H1 (cell line): Measurements from ENCODE around the gene NEURL1. TPM values are rescaled to one million over a fixed set of nuclear protein-coding genes. Genes with fewer than 3 reads are reported as not detected.

Experiments
- CTCF ChIA-PET: fragments of 300-600 bp; sonication (Branson Sonifier 250); formaldehyde crosslinking; loops from one replicate; lab custom pipeline; 2021; ENCODE audit not compliant: partially characterized antibody; lab: Charles Lee
- POLR2A ChIA-PET: fragments of 300-600 bp; sonication (Branson Sonifier 250); formaldehyde crosslinking; loops from one replicate; lab custom pipeline; 2021; ENCODE audit warnings: inconsistent platforms; ENCODE audit not compliant: partially characterized antibody; lab: Charles Lee
- DNase-seq, 2 experiments: peaks; one replicate each; pipeline versions ENCODE4 v3.0.0 to v3.0.0-alpha.2; 2010 to 2022; ENCODE audit warnings: low spot score in 2 of 2, low read depth in 1 of 2, mixed read lengths in 1 of 2
- FAIRE-seq: peaks from 2 replicates; lab custom pipeline; 2011; peaks lifted over from hg19 to GRCh38; lab: Jason Lieb, UNC
- H2AFZ ChIP-seq: 2 replicates; pipeline ENCODE4 v1.8.1; 2012; ENCODE audit warnings: low read length, inconsistent platforms
- H2AK5ac ChIP-seq: 2 replicates; pipeline ENCODE4 v1.6.1; 2013; ENCODE audit warnings: low read depth, low read length
- H2BK120ac ChIP-seq: replicated peaks from 2 replicates; pipeline ENCODE3; 2013; ENCODE audit warnings: low read depth, low read length, inconsistent platforms
- H2BK12ac ChIP-seq: 2 replicates; pipeline ENCODE4 v1.6.1; 2013; ENCODE audit warnings: low read depth, low read length
- H2BK15ac ChIP-seq: 2 replicates; pipeline ENCODE4 v1.6.1; 2013; ENCODE audit warnings: low read length
- H2BK20ac ChIP-seq: 2 replicates; pipeline ENCODE4 v1.6.1; 2013; ENCODE audit warnings: low read length
- H2BK5ac ChIP-seq: 2 replicates; pipeline ENCODE4 v1.6.1; 2013; ENCODE audit warnings: low read depth, low read length
- H3K14ac ChIP-seq: 2 replicates; pipeline ENCODE4 v1.6.1; 2013; ENCODE audit warnings: inconsistent platforms; ENCODE audit not compliant: insufficient read length
- H3K18ac ChIP-seq: 2 replicates; pipeline ENCODE4 v1.6.1; 2013; ENCODE audit warnings: low read length; ENCODE audit errors: extremely low read depth
- H3K23ac ChIP-seq: 2 replicates; pipeline ENCODE4 v1.6.1; 2013; ENCODE audit warnings: inconsistent platforms; ENCODE audit not compliant: insufficient read length
- H3K23me2 ChIP-seq: 2 replicates; pipeline ENCODE4 v1.6.1; 2013; ENCODE audit warnings: low read depth, low read length
- H3K27ac ChIP-seq: 2 replicates; pipeline ENCODE4 v1.6.1; 2011; ENCODE audit warnings: low read depth, low read length, inconsistent platforms
- H3K27me3 ChIP-seq, 4 experiments: replicated peaks in 1 of 4; 1 replicate in 1 of 4; 2 replicates in 3 of 4; pipeline versions ENCODE4 v1.6.1 to v1.8.1; 2011 to 2013; ENCODE audit warnings: low read length in 3 of 4, mild to moderate bottlenecking in 3 of 4, inconsistent platforms in 2 of 4, mixed read lengths in 2 of 4, moderate library complexity in 1 of 4; ENCODE audit not compliant: control insufficient read depth in 3 of 4, insufficient read depth in 3 of 4; ENCODE audit errors: extremely low read depth in 1 of 4
- H3K36me3 ChIP-seq, 4 experiments: 2 replicates each; pipeline versions ENCODE4 v1.6.1 to v1.8.1; 2011 to 2013; ENCODE audit warnings: mild to moderate bottlenecking in 4 of 4, low read length in 3 of 4, moderate library complexity in 2 of 4, control low read depth in 1 of 4, inconsistent platforms in 1 of 4; ENCODE audit not compliant: insufficient read depth in 4 of 4, control insufficient read depth in 2 of 4
- H3K4ac ChIP-seq: replicated peaks from 2 replicates; pipeline ENCODE3; 2013; ENCODE audit warnings: low read length, low read depth, mixed read lengths, inconsistent platforms; ENCODE audit not compliant: insufficient read length
- H3K4me1 ChIP-seq, 4 experiments: replicated peaks in 1 of 4; 1 replicate in 1 of 4; 2 replicates in 3 of 4; pipeline versions ENCODE4 v1.6.1 to v1.8.1; 2011 to 2013; ENCODE audit warnings: low read length in 3 of 4, inconsistent platforms in 2 of 4, mixed read lengths in 1 of 4; ENCODE audit not compliant: insufficient read depth in 4 of 4, control insufficient read depth in 3 of 4
- H3K4me2 ChIP-seq, 2 experiments: 2 replicates each; pipeline versions ENCODE4 v1.6.1 to v1.8.1; 2011 to 2013; ENCODE audit warnings: low read depth in 2 of 2, low read length in 2 of 2, control low read depth in 1 of 2, inconsistent platforms in 1 of 2, mild to moderate bottlenecking in 1 of 2; ENCODE audit not compliant: insufficient read depth in 1 of 2
- H3K4me3 ChIP-seq, 4 experiments: fragments of 200-600, 300-600 bp in 1 of 4; sonication (generic), shearing (Covaris generic), sonication (Bioruptor Twin) in 1 of 4; 2 replicates each; pipeline versions ENCODE4 v1.5.1 to v1.8.1; 2011 to 2016; ENCODE audit warnings: low read length in 4 of 4, low read depth in 3 of 4, control low read depth in 2 of 4, inconsistent platforms in 2 of 4, mild to moderate bottlenecking in 2 of 4, mixed read lengths in 1 of 4, moderate library complexity in 1 of 4; ENCODE audit not compliant: insufficient read depth in 2 of 4; ENCODE audit errors: extremely low read depth in 1 of 4
- H3K56ac ChIP-seq: replicated peaks from 2 replicates; pipeline ENCODE3; 2013; ENCODE audit warnings: low read depth, mild to moderate bottlenecking, mixed read lengths, low read length, inconsistent platforms; ENCODE audit not compliant: insufficient read length
- H3K79me1 ChIP-seq: 2 replicates; pipeline ENCODE4 v1.6.1; 2013; ENCODE audit warnings: low read depth, low read length, control low read depth
- H3K79me2 ChIP-seq, 2 experiments: 2 replicates each; pipeline versions ENCODE4 v1.6.1 to v1.8.1; 2012 to 2013; ENCODE audit warnings: low read length in 2 of 2, mild to moderate bottlenecking in 2 of 2, inconsistent platforms in 1 of 2; ENCODE audit not compliant: insufficient read depth in 2 of 2, control insufficient read depth in 1 of 2
- H3K9ac ChIP-seq, 4 experiments: replicated peaks in 1 of 4; 1 replicate in 1 of 4; 2 replicates in 3 of 4; pipeline versions ENCODE4 v1.6.1 to v1.8.1; 2011 to 2013; ENCODE audit warnings: low read depth in 3 of 4, low read length in 3 of 4, control low read depth in 2 of 4, mild to moderate bottlenecking in 2 of 4, moderate library complexity in 2 of 4, inconsistent platforms in 1 of 4; ENCODE audit errors: extremely low read depth in 1 of 4
- H3K9me3 ChIP-seq, 2 experiments: 2 replicates each; pipeline versions ENCODE4 v1.6.1 to v1.8.1; 2012 to 2013; ENCODE audit warnings: mild to moderate bottlenecking in 2 of 2, moderate library complexity in 2 of 2, control low read depth in 1 of 2, inconsistent platforms in 1 of 2, low read depth in 1 of 2, low read length in 1 of 2, mixed read lengths in 1 of 2; ENCODE audit not compliant: insufficient read depth in 2 of 2
- H4K20me1 ChIP-seq, 2 experiments: replicated peaks in 1 of 2; 2 replicates each; pipeline versions ENCODE3 to v1.8.1; 2011 to 2013; ENCODE audit warnings: inconsistent platforms in 2 of 2, low read length in 2 of 2, mild to moderate bottlenecking in 1 of 2; ENCODE audit not compliant: insufficient read depth in 2 of 2, control insufficient read depth in 1 of 2
- H4K5ac ChIP-seq: 2 replicates; pipeline ENCODE4 v1.6.1; 2013; ENCODE audit warnings: low read length, low read depth, mixed read lengths, inconsistent platforms; ENCODE audit not compliant: insufficient read length
- H4K8ac ChIP-seq: 2 replicates; pipeline ENCODE4 v1.8.0; 2013; ENCODE audit warnings: mild to moderate bottlenecking, moderate library complexity, low read length, inconsistent platforms; ENCODE audit not compliant: insufficient read depth; ENCODE audit errors: extremely low read depth
- H4K91ac ChIP-seq: replicated peaks from 2 replicates; pipeline ENCODE3; 2013; ENCODE audit warnings: low read length, mixed read lengths, inconsistent platforms; ENCODE audit not compliant: insufficient read length
- BACH1 ChIP-seq: IDR thresholded peaks from 2 replicates; pipeline ENCODE4 v1.6.1; 2012; ENCODE audit warnings: low read length, improper control_type of control experiment
- EGR1 ChIP-seq: IDR thresholded peaks from 2 replicates; pipeline ENCODE4 v1.6.1; 2011; ENCODE audit warnings: low read depth, low read length, borderline replicate concordance
- EP300 ChIP-seq, 2 experiments: IDR thresholded peaks; 1 replicate in 1 of 2; 2 replicates in 1 of 2; pipeline ENCODE4 v1.6.1; 2011 to 2012; ENCODE audit warnings: low read depth in 2 of 2, low read length in 2 of 2, mild to moderate bottlenecking in 2 of 2, borderline replicate concordance in 1 of 2, inconsistent platforms in 1 of 2, moderate library complexity in 1 of 2
- HDAC2 ChIP-seq, 2 experiments: fragments of 300-600 bp in 1 of 2; sonication (generic) in 1 of 2; IDR thresholded peaks; 2 replicates each; pipeline ENCODE4 v1.6.1; 2011 to 2012; ENCODE audit warnings: low read depth in 2 of 2, low read length in 2 of 2, mild to moderate bottlenecking in 2 of 2, moderate library complexity in 2 of 2, borderline replicate concordance in 1 of 2, inconsistent platforms in 1 of 2
- RNF2 ChIP-seq: fragments of 200-900, 300-1000 bp; sonication (generic); IDR thresholded peaks from 2 replicates; pipeline ENCODE4 v1.7.1; 2016; ENCODE audit warnings: borderline replicate concordance, low read depth, mild to moderate bottlenecking, antibody characterized with exemption, low read length; ENCODE audit not compliant: poor library complexity, severe bottlenecking; ENCODE audit errors: missing control alignments
- SAP30 ChIP-seq: fragments of 300-600 bp; sonication (generic); IDR thresholded peaks from 2 replicates; pipeline ENCODE4 v1.7.1; 2012; ENCODE audit warnings: low read length, moderate library complexity, mild to moderate bottlenecking, inconsistent platforms; ENCODE audit not compliant: insufficient read depth, insufficient replicate concordance
- SP4 ChIP-seq: IDR thresholded peaks from 2 replicates; pipeline ENCODE4 v1.6.1; 2012; ENCODE audit warnings: low read length, inconsistent platforms
- ZNF274 ChIP-seq: IDR thresholded peaks from 2 replicates; pipeline ENCODE4 v1.7.0; 2012; ENCODE audit warnings: low read length, borderline replicate concordance; ENCODE audit errors: extremely low read depth
- WGBS, 2 experiments: shearing (Covaris generic) in 1 of 2; methylation state at CpG; one replicate each; pipeline versions ENCODE4 v1.1.6 to v1.1.7; 2013 to 2015; ENCODE audit warnings: low lambda C conversion rate in 2 of 2, mixed read lengths in 2 of 2, inconsistent platforms in 1 of 2, low coverage in 1 of 2, missing lambda C conversion rate in 1 of 2; ENCODE audit not compliant: insufficient replicate concordance in 2 of 2, insufficient coverage in 1 of 2, insufficient read length in 1 of 2; ENCODE audit errors: extremely low coverage in 1 of 2, missing lambda C conversion rate in 1 of 2; 5-methylcytosine and 5-hydroxymethylcytosine counted together
- polyA plus RNA-seq, 7 experiments: library from polyadenylated mRNA; depleted of rRNA in 3 of 7; stranded (reverse) in 5 of 7; unstranded in 2 of 7; fragments of >200 nt in 5 of 7; fragments of 200-250 nt in 2 of 7; gene quantifications; 1 replicate in 5 of 7; 2 replicates in 1 of 7; 4 replicates in 1 of 7; pipeline versions ENCODE4 v1.2.1 to v1.2.3, GENCODE V29; 2011 to 2013; ENCODE audit warnings: missing spikeins in 2 of 7, mixed read lengths in 2 of 7
- total RNA-seq: library from RNA; stranded (reverse); fragmentation: NEBNext Ultra II Directional; extraction: Animal tissue kit (Norgen Biotek cat#: 25700); gene quantifications from 2 replicates; pipeline ENCODE4 v1.2.1, GENCODE V29; 2021

The NEURL1 gene
- total and polyA plus RNA-seq, 2 of the 8 experiments (the other 6 are each of a cell fraction or from before 2014, with no cell fraction given), result 0.54 to 0.58 TPM

DNA sequence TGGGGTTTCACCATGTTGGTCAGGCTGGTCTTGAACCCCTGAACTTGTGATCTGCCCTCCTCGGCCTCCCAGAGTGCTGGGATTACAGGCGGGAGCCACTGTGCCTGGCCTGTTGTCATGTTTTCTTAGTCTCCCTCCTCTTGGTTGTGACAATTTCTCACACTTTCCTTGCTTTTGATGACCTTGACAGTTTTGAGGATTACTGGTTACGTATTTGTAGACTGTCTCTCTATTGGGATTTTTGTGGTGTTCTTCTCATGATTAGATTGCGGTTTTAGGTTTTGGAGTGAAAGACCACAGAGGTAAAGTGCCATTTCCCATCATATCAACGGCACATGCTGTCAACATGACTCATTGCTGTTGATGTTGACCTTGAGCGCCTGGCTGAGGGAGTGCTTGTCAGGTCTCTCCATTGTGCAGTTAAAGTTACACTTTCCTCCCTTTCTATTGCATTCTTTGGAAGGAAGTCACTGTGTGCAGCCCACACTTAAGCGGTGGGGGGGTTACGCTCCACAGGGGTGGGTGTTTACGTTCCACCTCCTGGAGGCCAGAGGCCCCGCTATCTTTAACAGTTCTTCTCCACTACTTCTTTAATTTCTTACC is 10.8 kb downstream of the NEURL1 start:
- Histone ChIP-seq H2BK15ac (no peak overlapping the region), H4K5ac (no peak overlapping the region), H3K4me3 (no peak overlapping the region), H3K4me1 (no peaks in the 10 kb centered on the region; a peak in 2 of 7 replicates), H2BK5ac (no peak overlapping the region), H3K79me2 (no peaks in the 10 kb centered on the region), H4K91ac (no peak overlapping the region), H3K9me3 (no peaks in the 10 kb centered on the region), H3K23me2 (no peaks in the 10 kb centered on the region), H3K56ac (no peak overlapping the region), H2AK5ac (no peak overlapping the region), H3K18ac (no peak overlapping the region), H3K79me1 (no peaks in the 10 kb centered on the region), H3K9ac (no peak overlapping the region), H4K8ac (no peak overlapping the region), H3K4me2 (no peak overlapping the region), H2BK120ac (no peak overlapping the region), H4K20me1 (no peaks in the 10 kb centered on the region), H3K27ac (no peak overlapping the region), H3K27me3 (no peaks in the 10 kb centered on the region), H2BK20ac (peak overlapping the region; percentile 48; the same call in 1 of the 2 replicates), H3K4ac (no peak overlapping the region), H2BK12ac (no peak overlapping the region), H2AFZ (no peak overlapping the region), H3K23ac (no peak overlapping the region), H3K14ac (no peak overlapping the region), H3K36me3 (no peaks in the 10 kb centered on the region)
- DNase-seq, result no peak
- ChIA-PET POLR2A (no interaction called here), CTCF (interaction anchor here (0.6 to 5.4 kb wide), 13 partner anchors 8 to 182 kb away, joined by 3 to 37 read pairs (median 3); no protein-coding TSS in a partner anchor)
- 82% methylated on average over 8 of the region's 10 CpGs; no CpG with 5 or more reads in 1 of the 2 experiments for WGBS, 2 experiments
- no peak for FAIRE-seq
- TF ChIP-seq SP4, result no peak
- TF ChIP-seq RNF2, result no peak
- TF ChIP-seq EGR1, result no peak
- no peak for TF ChIP-seq EP300 (IDR thresholded peaks at IDR 0.05; ENCODE audit: borderline replicate concordance in 1 of 2, low read depth in 2 of 2, low read length in 2 of 2)
- no peak for TF ChIP-seq HDAC2 (IDR thresholded peaks at IDR 0.05; ENCODE audit: borderline replicate concordance in 1 of 2, low read depth in 2 of 2, low read length in 2 of 2)
- TF ChIP-seq SAP30, result no peak
- TF ChIP-seq ZNF274, result no peak
- no peak for TF ChIP-seq BACH1
